ENCODE results near the gene MRGPRG. TPM values are rescaled to one million over a fixed set of nuclear protein-coding genes. Genes with fewer than 3 reads are reported as not detected.
A peak's percentile ranks its signal among the peaks of the same experiment; 100 is the strongest.
"Not testable (repeated sequence)": the region's sequence is repeated elsewhere in the genome, so short reads cannot be mapped to it uniquely, and the experiment has no call there.

The MRGPRG gene
- not detected for total RNA-seq
- not detected for polyA plus RNA-seq

GRCh38 chr11:3218483-3219280 lies at the start of gene MRGPRG:
TSS of gene MRGPRG (minus strand) at chr11:3218813. CDS start at chr11:3218813, 0 bp downstream.
- TF ChIP-seq CTCF (IDR thresholded peaks at IDR 0.05) (no peak), EP300 (IDR thresholded peaks at IDR 0.05) (no peak), POLR2A (IDR thresholded peaks at IDR 0.05) (no peak), POLR2AphosphoS5 (IDR thresholded peaks at IDR 0.05) (no peak)
- peak; percentile 57 for DNase-seq
- no peak within 1 kb of the TSS for H3K27ac ChIP-seq
- intact Hi-C loops (cut with DNase I) = loop anchor here (5.0 to 10.0 kb wide), 2 partner anchors 51 to 196 kb away; partner anchors contain the start of gene OSBPL5
- H3K27me3 ChIP-seq = peaks cover 5 to 86% (median 39%) of the 10 kb centered on the region in 3 donors
- 79 to 86% methylated on average over 35 of the region's 35 CpGs for WGBS, 2 donors
- no peaks in the 10 kb centered on the region for H3K9me3 ChIP-seq
- no peaks in the 10 kb centered on the region for H3K36me3 ChIP-seq
- no peak within 1 kb of the TSS for H3K4me3 ChIP-seq
- peaks cover 0 to 6% (median 0%) of the 10 kb centered on the region in 4 donors for H3K4me1 ChIP-seq

- H3K36me3 ChIP-seq; H3K4me1 ChIP-seq; intact Hi-C loops (cut with DNase I); H3K27me3 ChIP-seq; H3K27ac ChIP-seq; DNase-seq; H3K9me3 ChIP-seq; H3K4me3 ChIP-seq: not testable (repeated sequence)
- 57 to 68% methylated on average over 5 to 6 of the region's 7 CpGs for WGBS, 2 donors
Measured at GRCh38 chr11:3262548-3262947, 43.9 kb upstream of the MRGPRG start.

- H3K4me1 ChIP-seq; H3K4me3 ChIP-seq; intact Hi-C loops (cut with DNase I); H3K9me3 ChIP-seq; H3K36me3 ChIP-seq; H3K27me3 ChIP-seq; DNase-seq; H3K27ac ChIP-seq: not testable (repeated sequence)
- WGBS, 2 donors = 68 to 70% methylated on average over 7 of the region's 8 CpGs
Measured at GRCh38 chr11:3261831-3262230, 43.2 kb upstream of the MRGPRG start.

GRCh38 chr11:3257509-3257908 lies 38.9 kb upstream of the MRGPRG start:
- H3K27ac ChIP-seq; H3K4me3 ChIP-seq; H3K4me1 ChIP-seq; H3K27me3 ChIP-seq; H3K9me3 ChIP-seq; H3K36me3 ChIP-seq; intact Hi-C loops (cut with DNase I); DNase-seq: not testable (repeated sequence)
- WGBS, 2 donors = 82 to 86% methylated on average over 1 of the region's 1 CpG

GRCh38 chr11:3255241-3255640 lies 36.6 kb upstream of the MRGPRG start:
- WGBS, 2 donors = 88 to 93% methylated on average over 6 of the region's 12 CpGs
- H3K36me3 ChIP-seq; H3K27ac ChIP-seq; intact Hi-C loops (cut with DNase I); H3K4me1 ChIP-seq; H3K9me3 ChIP-seq; DNase-seq; H3K4me3 ChIP-seq; H3K27me3 ChIP-seq: not testable (repeated sequence)

- H3K4me3 ChIP-seq; H3K27me3 ChIP-seq; H3K27ac ChIP-seq; DNase-seq; intact Hi-C loops (cut with DNase I); H3K36me3 ChIP-seq; H3K9me3 ChIP-seq; H3K4me1 ChIP-seq: not testable (repeated sequence)
- no CpG with 5 or more reads among the region's 14 CpGs for WGBS, 2 donors
Measured at GRCh38 chr11:3254773-3255172, 36.2 kb upstream of the MRGPRG start.

GRCh38 chr11:3245071-3245470 lies 26.5 kb upstream of the MRGPRG start:
- no peak for DNase-seq
- H3K27me3 ChIP-seq = no peaks in the 10 kb centered on the region
- H3K36me3 ChIP-seq = no peaks in the 10 kb centered on the region
- no peaks in the 10 kb centered on the region for H3K9me3 ChIP-seq
- intact Hi-C loops (cut with DNase I) = no loop called here
- H3K27ac ChIP-seq = no peak overlapping the region
- H3K4me1 ChIP-seq = peaks cover 0 to 3% (median 0%) of the 10 kb centered on the region in 4 donors
- H3K4me3 ChIP-seq = no peak overlapping the region
- TF ChIP-seq CTCF (IDR thresholded peaks at IDR 0.05) = no peak
- no peak for TF ChIP-seq POLR2A (IDR thresholded peaks at IDR 0.05)
- no peak for TF ChIP-seq POLR2AphosphoS5 (IDR thresholded peaks at IDR 0.05)
- no peak for TF ChIP-seq EP300 (IDR thresholded peaks at IDR 0.05)
